ENCODE data around the gene TMEM208. TPM values are rescaled to one million over a fixed set of nuclear protein-coding genes. Genes with fewer than 3 reads are reported as not detected.
A peak's percentile ranks its signal among the peaks of the same experiment; 100 is the strongest.

The TMEM208 gene
- 10 to 100 TPM; 13.6 to 31.2 TPM for total RNA-seq

DNA sequence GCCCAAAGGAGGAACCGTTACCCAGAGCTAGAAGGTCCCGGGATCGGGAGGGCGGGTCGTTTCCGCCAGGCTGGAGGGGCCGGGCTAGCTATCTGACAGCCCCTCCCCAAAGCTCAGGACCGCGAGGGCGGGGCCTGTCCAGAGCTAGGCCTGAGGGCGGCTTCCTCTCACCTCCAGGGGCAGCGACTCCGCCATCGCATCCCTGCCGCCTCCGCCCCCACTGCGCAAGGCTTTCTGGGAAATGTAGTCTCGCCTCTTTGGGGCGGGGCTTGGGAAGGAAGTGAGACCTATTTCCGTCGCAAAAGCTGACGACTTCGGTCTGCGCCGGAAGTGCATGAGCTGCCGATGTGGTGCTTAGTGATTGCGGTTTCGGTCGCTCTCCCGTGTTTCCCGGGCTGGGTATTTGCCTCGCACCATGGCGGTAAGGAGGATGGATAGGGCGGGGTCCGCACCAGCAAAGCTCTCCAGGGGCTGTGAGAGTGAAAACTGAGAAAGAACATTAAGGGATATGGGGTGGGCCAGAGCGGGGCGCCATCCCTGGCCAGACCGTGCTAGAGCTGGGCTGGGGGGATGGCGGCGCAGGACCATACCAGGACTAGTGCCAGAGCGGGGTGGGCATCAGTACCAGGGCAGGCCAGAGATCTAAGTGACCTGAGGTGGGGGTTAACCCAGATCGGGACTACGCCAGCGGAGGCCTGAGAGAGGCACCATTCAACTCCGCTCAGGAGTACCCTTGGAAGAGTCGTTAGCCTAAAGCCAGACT lies at the start of gene TMEM208:
TMEM208 (plus strand) TSS at position 327 of the 763 bp plus-strand sequence; CDS start at position 416, 89 bp downstream.
- Mint-ChIP-seq H3K4me1 (peaks cover 42% of the 10 kb centered on the region), H3K36me3 (ENCODE audit: low read depth) (peaks cover 33% of the 10 kb centered on the region), H3K4me3 (peak within 1 kb of the TSS; percentile 98), H3K27me3 (no peaks in the 10 kb centered on the region), H3K9me3 (ENCODE audit: low read depth) (no peaks in the 10 kb centered on the region), H3K27ac (peak within 1 kb of the TSS; percentile 98)
- ChIA-PET POLR2A (interaction anchor here (0.7 to 2.0 kb wide), 4 partner anchors 10 to 311 kb away, joined by 3 to 15 read pairs (median 7); partner anchors contain the start of gene FHOD1), CTCF (interaction anchor here (0.6 to 3.0 kb wide), 15 partner anchors 8 to 436 kb away, joined by 3 to 12 read pairs (median 4); partner anchors contain the start of genes ATP6V0D1 and NOL3)
- ATAC-seq, result peak; percentile 97
- intact Hi-C loops (cut with DNase I, micrococcal nuclease), result loop anchor here (1.0 to 5.0 kb wide), 19 partner anchors 9 to 708 kb away; partner anchors contain the start of genes E2F4 (in 2 of the 2), ACD (in 1 of the 2), ATP6V0D1 (in 1 of the 2) and CBFB (in 1 of the 2)
- DNase-seq, result peak; percentile 99

GRCh38 chr16:67177743-67178699 lies 48.9 kb upstream of the TMEM208 start:
- H3K9me3 Mint-ChIP-seq (ENCODE audit: low read depth), result no peaks in the 10 kb centered on the region
- peak; percentile 85 for DNase-seq
- peak overlapping the region; percentile 43 for H3K4me3 Mint-ChIP-seq
- peaks cover 3% of the 10 kb centered on the region for H3K36me3 Mint-ChIP-seq (ENCODE audit: low read depth)
- ChIA-PET CTCF (interaction anchor here (1.0 to 5.3 kb wide), 7 partner anchors 7 to 270 kb away, joined by 4 to 39 read pairs (median 5); partner anchors contain the start of genes EXOC3L1 and HSF4), POLR2A (interaction anchor here (0.8 kb wide), 1 partner anchor 17 kb away, joined by 3 read pairs; no protein-coding TSS in a partner anchor)
- H3K4me1 Mint-ChIP-seq, result peaks cover 24% of the 10 kb centered on the region
- intact Hi-C loops (cut with DNase I, micrococcal nuclease), result no loop called here
- peak; percentile 72 for ATAC-seq
- H3K27me3 Mint-ChIP-seq, result peaks cover 37% of the 10 kb centered on the region
- H3K27ac Mint-ChIP-seq, result no peak overlapping the region

- ATAC-seq (no peak), DNase-seq (peak; percentile 57)
- intact Hi-C loops (cut with DNase I, micrococcal nuclease), result loop anchor here in 1 of 2 experiments (10.0 kb wide), 1 partner anchor 905 kb away; the partner anchor contains the start of gene NFATC3
- Mint-ChIP-seq H3K4me1 (peaks cover 14% of the 10 kb centered on the region), H3K4me3 (no peak overlapping the region), H3K36me3 (ENCODE audit: low read depth) (peaks cover 3% of the 10 kb centered on the region), H3K9me3 (ENCODE audit: low read depth) (no peaks in the 10 kb centered on the region), H3K27ac (no peak overlapping the region), H3K27me3 (peaks cover 26% of the 10 kb centered on the region)
- POLR2A ChIA-PET, result no interaction called here
- CTCF ChIA-PET, result interaction anchor here (1.0 kb wide), 1 partner anchor 119 kb away, joined by 3 read pairs; no protein-coding TSS in a partner anchor
These were observed 47.4 kb upstream of the TMEM208 start for GRCh38 chr16:67179421-67180080.

- peaks cover 3% of the 10 kb centered on the region for H3K36me3 Mint-ChIP-seq (ENCODE audit: low read depth)
- no peaks in the 10 kb centered on the region for H3K9me3 Mint-ChIP-seq (ENCODE audit: low read depth)
- ATAC-seq, result no peak
- peaks cover 18% of the 10 kb centered on the region for H3K4me1 Mint-ChIP-seq
- ChIA-PET CTCF (interaction anchor here (1.0 kb wide), 1 partner anchor 120 kb away, joined by 3 read pairs; no protein-coding TSS in a partner anchor), POLR2A (no interaction called here)
- H3K4me3 Mint-ChIP-seq, result no peak overlapping the region
- intact Hi-C loops (cut with DNase I, micrococcal nuclease), result loop anchor here in 1 of 2 experiments (10.0 kb wide), 1 partner anchor 905 kb away; the partner anchor contains the start of gene NFATC3
- peaks cover 28% of the 10 kb centered on the region for H3K27me3 Mint-ChIP-seq
- H3K27ac Mint-ChIP-seq, result no peak overlapping the region
- DNase-seq, result no peak
These were observed 46.8 kb upstream of the TMEM208 start for GRCh38 chr16:67180166-67180565.

GRCh38 chr16:67181346-67181745 lies 45.6 kb upstream of the TMEM208 start:
- POLR2A ChIA-PET, result no interaction called here
- H3K4me3 Mint-ChIP-seq, result no peak overlapping the region

GRCh38 chr16:67182288-67182687 lies 44.6 kb upstream of the TMEM208 start:
- Mint-ChIP-seq H3K27ac (no peak overlapping the region), H3K4me3 (no peak overlapping the region), H3K4me1 (peaks cover 23% of the 10 kb centered on the region), H3K36me3 (ENCODE audit: low read depth) (peaks cover 2% of the 10 kb centered on the region), H3K9me3 (ENCODE audit: low read depth) (no peaks in the 10 kb centered on the region), H3K27me3 (peaks cover 18% of the 10 kb centered on the region)
- POLR2A ChIA-PET, result interaction anchor here (1.5 kb wide), 1 partner anchor 19 kb away, joined by 3 read pairs; no protein-coding TSS in a partner anchor
- intact Hi-C loops (cut with DNase I, micrococcal nuclease), result loop anchor here in 1 of 2 experiments (2.0 to 10.0 kb wide), 2 partner anchors 299 to 903 kb away; partner anchors contain the start of genes ATP6V0D1 and NFATC3
- CTCF ChIA-PET, result interaction anchor here (0.9 to 2.3 kb wide), 5 partner anchors 19 to 164 kb away, joined by 3 to 9 read pairs (median 7); no protein-coding TSS in a partner anchor
- ATAC-seq (no peak), DNase-seq (no peak)

More at GRCh38 chr16:67181346-67181745, 45.6 kb upstream of the TMEM208 start:
- H3K4me1 Mint-ChIP-seq, result peaks cover 23% of the 10 kb centered on the region
- CTCF ChIA-PET, result interaction anchor here (0.9 to 2.3 kb wide), 4 partner anchors 9 to 164 kb away, joined by 3 to 7 read pairs (median 3); no protein-coding TSS in a partner anchor
- DNase-seq, result no peak
- no peaks in the 10 kb centered on the region for H3K9me3 Mint-ChIP-seq (ENCODE audit: low read depth)
- no peak for ATAC-seq
- H3K27ac Mint-ChIP-seq, result no peak overlapping the region
- intact Hi-C loops (cut with DNase I, micrococcal nuclease), result loop anchor here in 1 of 2 experiments (10.0 kb wide), 1 partner anchor 903 kb away; the partner anchor contains the start of gene NFATC3
- H3K27me3 Mint-ChIP-seq, result peaks cover 24% of the 10 kb centered on the region
- H3K36me3 Mint-ChIP-seq (ENCODE audit: low read depth), result peaks cover 3% of the 10 kb centered on the region

DNA sequence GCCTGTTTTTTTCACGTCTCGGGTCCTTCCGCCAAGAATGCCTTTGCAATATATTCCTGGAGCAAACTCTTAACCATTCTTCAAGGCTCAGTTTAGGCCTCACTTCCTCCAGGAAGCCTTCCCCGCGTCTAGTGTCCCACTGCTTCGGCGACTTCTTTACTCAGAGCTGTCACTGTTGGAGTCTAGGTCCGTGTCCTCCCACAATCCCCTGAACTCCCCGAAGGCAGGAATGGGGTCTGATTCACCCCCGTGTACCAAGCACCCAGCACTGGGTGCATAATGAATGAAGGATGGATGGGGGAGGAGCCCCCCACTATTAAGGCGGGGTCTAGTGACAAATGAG lies 43.7 kb upstream of the TMEM208 start:
- peaks cover 11% of the 10 kb centered on the region for H3K27me3 Mint-ChIP-seq
- peaks cover 19% of the 10 kb centered on the region for H3K4me1 Mint-ChIP-seq
- CTCF ChIA-PET, result interaction anchor here (1.1 to 2.3 kb wide), 5 partner anchors 20 to 230 kb away, joined by 3 to 9 read pairs (median 7); no protein-coding TSS in a partner anchor
- POLR2A ChIA-PET, result interaction anchor here (1.5 kb wide), 1 partner anchor 20 kb away, joined by 3 read pairs; no protein-coding TSS in a partner anchor
- no peaks in the 10 kb centered on the region for H3K9me3 Mint-ChIP-seq (ENCODE audit: low read depth)
- H3K27ac Mint-ChIP-seq, result no peak overlapping the region
- ATAC-seq (no peak), DNase-seq (no peak)
- peaks cover 2% of the 10 kb centered on the region for H3K36me3 Mint-ChIP-seq (ENCODE audit: low read depth)
- H3K4me3 Mint-ChIP-seq, result no peak overlapping the region
- intact Hi-C loops (cut with DNase I, micrococcal nuclease), result loop anchor here (1.0 to 10.0 kb wide), 8 partner anchors 9 to 902 kb away; partner anchors contain the start of genes E2F4 (in 2 of the 2), FBXL8 (in 2 of the 2), TRADD (in 2 of the 2) and ATP6V0D1 (in 1 of the 2)

DNA sequence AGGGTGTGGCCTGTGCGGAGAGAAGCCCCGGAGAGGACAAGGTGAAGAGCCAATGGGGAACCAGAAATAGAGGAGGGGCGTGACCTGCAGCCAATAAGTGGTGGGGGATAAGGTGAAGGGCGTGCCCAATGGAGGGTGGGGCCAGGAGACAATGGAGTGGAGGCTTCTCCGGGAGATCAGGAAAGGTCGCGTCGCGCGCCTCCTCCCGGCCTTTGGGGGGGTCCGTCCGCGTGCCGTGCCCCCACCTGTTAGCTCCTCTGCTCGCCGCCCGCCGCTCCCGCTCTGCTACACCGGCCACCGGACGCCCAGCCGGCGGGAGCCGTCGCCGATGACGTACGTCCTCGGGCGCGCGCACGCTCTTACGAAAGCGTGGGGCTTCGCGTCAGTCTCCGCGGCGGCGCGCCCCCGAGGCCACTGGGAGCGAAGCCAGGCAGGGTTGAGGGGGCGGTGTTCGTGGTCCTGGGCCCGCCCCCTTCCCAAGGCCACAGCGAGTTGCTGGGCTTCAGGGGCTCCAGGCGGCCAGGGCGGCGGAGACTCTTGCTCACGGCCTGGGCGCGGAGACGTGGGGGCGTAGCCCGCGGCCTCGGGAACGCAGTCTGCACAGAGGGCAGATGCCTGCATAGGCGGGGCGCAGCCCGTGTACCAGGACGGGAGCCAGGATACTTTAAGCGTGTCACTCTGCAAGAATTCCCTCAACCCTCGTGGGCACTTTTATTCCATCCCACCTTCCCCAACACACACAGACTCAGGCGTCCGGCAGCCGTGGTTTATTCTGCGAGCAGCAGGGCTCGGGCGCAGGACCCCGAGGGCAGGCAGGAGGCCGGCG lies 43.1 kb upstream of the TMEM208 start, which contains the start of gene MATCAP1:
MATCAP1 (minus strand) TSS at position 337 of the 826 bp plus-strand sequence. CDS start 3,353 bp downstream, outside the sequence.
- DNase-seq (peak; percentile 96), ATAC-seq (peak; percentile 97)
- Mint-ChIP-seq H3K27me3 (peaks cover 9% of the 10 kb centered on the region), H3K27ac (no peak within 1 kb of the TSS), H3K4me3 (no peak within 1 kb of the TSS), H3K4me1 (peaks cover 14% of the 10 kb centered on the region), H3K9me3 (ENCODE audit: low read depth) (no peaks in the 10 kb centered on the region), H3K36me3 (ENCODE audit: low read depth) (peaks cover 2% of the 10 kb centered on the region)
- CTCF ChIA-PET, result interaction anchor here (0.6 to 2.3 kb wide), 19 partner anchors 7 to 1985 kb away, joined by 3 to 18 read pairs (median 5); partner anchors contain the start of genes FBXL8, NOL3 and TRADD
- intact Hi-C loops (cut with DNase I, micrococcal nuclease), result loop anchor here (1.0 to 10.0 kb wide), 11 partner anchors 8 to 901 kb away; partner anchors contain the start of genes E2F4 (in 2 of the 2), FBXL8 (in 2 of the 2), TRADD (in 2 of the 2) and ATP6V0D1 (in 1 of the 2)
- POLR2A ChIA-PET, result interaction anchor here (1.4 kb wide), 1 partner anchor 23 kb away, joined by 3 read pairs; no protein-coding TSS in a partner anchor

DNA sequence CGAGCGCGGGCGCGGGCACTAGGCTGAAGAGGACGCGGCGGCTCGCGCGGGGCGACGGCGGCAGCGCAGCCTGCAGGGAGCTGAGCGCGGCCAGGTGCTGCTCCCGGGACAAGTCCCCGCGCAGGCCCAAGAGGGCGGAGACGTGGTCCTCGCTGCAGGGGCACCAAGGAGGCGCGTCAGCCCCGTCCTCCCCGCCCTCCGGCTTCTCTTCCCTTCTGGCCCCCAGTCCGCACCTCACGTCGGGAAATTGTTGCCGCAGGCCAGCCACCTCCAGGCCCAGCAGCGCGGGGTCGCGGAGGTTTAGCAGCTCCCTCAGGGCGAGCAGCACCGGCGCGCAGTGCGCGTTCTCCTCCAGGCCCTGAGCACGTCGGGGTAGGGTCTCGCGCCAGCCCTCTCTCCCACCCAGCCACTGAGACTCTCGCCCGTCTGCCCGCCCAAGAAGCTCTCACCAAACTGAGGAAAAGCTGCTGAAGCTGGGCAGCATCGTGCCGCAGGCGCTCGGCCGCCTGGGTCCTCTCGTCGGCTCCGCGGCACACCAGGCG lies 42.4 kb upstream of the TMEM208 start:
- ChIA-PET CTCF (interaction anchor here (0.6 to 2.2 kb wide), 28 partner anchors 8 to 1986 kb away, joined by 3 to 18 read pairs (median 4); partner anchors contain the start of genes FBXL8, FHOD1, NOL3 and TRADD), POLR2A (interaction anchor here (1.3 to 1.4 kb wide), 2 partner anchors 24 to 166 kb away, joined by 3 to 4 read pairs; no protein-coding TSS in a partner anchor)
- no peaks in the 10 kb centered on the region for H3K36me3 Mint-ChIP-seq (ENCODE audit: low read depth)
- peaks cover 6% of the 10 kb centered on the region for H3K27me3 Mint-ChIP-seq
- no peak for DNase-seq
- no peak overlapping the region for H3K27ac Mint-ChIP-seq
- ATAC-seq, result no peak
- H3K4me3 Mint-ChIP-seq, result no peak overlapping the region
- peaks cover 13% of the 10 kb centered on the region for H3K4me1 Mint-ChIP-seq
- no peaks in the 10 kb centered on the region for H3K9me3 Mint-ChIP-seq (ENCODE audit: low read depth)
- intact Hi-C loops (cut with DNase I, micrococcal nuclease), result loop anchor here in 1 of 2 experiments (2.0 to 10.0 kb wide), 4 partner anchors 156 to 900 kb away; partner anchors contain the start of genes CBFB, CTCF and NFATC3
